GM19468 (cell line): ENCODE data around the gene CUTA.
A peak's percentile ranks its signal among the peaks of the same experiment; 100 is the strongest.

ENCODE experiments used
- ATAC-seq: cut with Tn5 transposase; IDR thresholded peaks from one replicate; pipeline ENCODE4 v1.9.1; 2021; ENCODE audit warnings: mild to moderate bottlenecking, moderate library complexity, moderate number of reproducible peaks; ENCODE audit not compliant: unreplicated experiment; ENCODE audit errors: extremely low read depth

CUTA gene, protein sequence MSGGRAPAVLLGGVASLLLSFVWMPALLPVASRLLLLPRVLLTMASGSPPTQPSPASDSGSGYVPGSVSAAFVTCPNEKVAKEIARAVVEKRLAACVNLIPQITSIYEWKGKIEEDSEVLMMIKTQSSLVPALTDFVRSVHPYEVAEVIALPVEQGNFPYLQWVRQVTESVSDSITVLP

DNA sequence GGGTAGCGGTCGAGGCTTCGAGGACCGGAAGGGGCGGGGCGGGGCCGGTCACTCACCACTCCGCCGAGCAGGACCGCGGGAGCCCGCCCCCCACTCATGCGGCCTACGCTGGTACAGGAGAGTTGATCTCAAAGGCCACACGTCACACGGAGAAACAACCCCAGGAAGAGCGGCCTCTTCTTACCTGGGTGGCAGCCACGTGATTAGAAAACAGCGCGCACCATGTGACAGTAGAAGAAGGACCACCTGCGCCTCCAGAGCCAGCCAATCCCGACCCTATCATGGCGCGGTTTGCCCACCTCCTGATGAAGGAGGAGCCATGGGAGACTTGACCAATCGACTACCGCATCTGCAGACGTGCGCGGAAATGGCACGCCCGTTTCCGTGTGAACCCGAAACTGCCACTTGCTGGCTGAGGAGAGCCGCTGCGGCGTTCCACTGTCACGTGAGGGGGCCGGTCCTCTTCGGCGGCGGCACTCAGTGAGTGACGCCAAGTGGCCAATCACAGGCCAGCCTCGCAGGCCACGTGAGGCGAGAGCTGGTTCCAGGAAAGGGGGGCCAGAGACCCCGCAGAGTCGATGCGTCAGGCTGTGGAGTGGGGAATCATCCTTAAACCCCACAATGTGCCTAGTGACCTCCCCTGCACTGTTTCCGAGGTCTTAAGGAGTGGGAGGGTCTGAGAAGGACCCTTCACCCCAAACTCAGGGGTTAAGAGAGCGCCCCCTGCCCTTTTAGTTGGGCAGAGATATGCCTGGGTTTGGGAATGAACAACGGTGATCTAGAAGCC is at the start of gene CUTA:
CUTA (minus strand) TSS at position 205 of the 787 bp plus-strand sequence; CDS start at position 98, 107 bp downstream.
- ATAC-seq: peak; percentile 71

DNA sequence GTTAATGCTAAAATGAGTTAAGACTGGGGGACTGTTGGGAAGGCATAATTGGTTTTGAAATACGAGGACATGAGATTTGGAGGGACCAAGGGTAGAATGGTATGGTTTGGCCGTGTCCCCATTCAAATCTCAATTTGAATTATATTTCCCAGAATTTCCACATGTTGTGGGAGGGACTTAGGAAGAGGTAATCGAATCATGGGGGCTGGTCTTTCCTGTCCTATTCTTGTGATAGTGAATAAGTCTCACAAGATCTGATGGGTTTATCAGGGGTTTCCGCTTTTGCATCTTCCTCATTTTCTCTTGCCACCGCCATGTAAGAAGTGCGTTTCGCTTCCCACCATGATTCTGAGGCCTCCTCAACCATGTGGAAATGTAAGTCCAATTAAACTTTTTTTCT is 49.2 kb upstream of the CUTA start:
- ATAC-seq: no peak

DNA sequence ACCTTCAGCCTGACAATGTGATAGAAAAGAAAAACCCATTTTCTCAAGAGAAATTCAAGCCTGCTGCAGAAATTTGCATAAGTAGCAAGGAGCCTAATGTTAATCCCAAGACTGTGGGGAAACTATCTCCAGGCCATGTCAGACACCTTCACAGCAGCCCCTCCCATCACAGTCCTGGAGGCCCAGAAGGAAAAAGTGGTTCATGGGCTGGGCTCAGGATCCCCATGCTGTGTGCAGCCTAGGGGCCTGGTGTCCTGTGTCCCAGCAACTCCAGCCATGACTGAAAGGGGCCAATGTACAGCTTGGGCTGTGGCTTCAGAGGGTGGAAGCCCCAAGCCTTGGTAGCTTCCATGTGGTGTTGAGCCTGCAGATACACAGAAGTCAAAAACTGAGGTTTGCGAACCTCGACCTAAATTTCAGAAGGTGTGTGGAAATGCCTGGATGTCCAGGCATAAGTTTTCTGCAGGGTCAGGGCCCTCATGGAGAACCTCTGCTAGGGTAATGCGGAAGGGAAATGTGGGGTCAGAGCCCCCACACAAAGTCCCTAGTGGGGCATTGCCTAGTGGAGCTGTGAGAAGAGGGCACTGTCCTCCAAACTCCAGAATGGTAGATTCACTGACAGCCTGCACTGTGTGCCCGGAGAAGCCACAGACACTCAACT is 48.3 kb upstream of the CUTA start:
- ATAC-seq: no peak

DNA sequence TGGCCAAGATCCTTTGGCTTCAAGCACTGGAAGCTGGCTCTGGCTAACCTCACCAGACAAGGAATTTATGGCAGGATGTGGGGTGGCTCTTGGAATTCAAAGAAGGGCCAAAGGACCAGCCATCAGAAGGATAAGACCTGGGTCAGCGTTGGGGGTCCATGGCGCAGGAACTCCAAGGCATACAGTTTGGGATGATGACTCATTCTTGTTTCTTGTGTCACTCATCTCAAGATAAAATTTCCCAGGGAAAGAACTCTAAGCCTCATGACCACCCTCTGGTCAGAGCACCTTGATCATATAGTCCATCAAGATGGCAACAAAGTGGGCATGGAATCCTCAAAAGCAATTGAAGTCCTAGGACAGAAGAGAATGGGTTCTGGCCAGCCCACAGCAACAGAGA is 41.3 kb upstream of the CUTA start:
- no peak for ATAC-seq

DNA sequence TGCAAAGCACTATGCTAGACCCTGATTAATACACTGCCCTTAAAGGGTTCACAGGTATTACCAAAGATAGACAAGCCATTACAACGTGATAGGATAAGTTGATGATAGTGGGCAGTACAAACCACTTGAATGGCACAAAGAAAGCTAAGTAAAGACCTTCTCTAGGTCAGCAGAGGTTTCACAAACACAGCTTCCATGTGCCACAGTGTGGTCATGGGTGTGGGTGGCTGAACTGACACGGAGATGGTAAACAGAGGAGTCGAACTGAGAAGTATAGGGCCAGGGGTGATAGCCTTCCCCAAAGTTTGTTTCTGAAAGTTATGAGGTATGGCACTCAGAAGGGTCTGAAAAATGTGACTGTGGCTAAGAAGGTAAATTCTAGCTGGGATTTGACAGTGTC is 40.8 kb upstream of the CUTA start:
- ATAC-seq: no peak

DNA sequence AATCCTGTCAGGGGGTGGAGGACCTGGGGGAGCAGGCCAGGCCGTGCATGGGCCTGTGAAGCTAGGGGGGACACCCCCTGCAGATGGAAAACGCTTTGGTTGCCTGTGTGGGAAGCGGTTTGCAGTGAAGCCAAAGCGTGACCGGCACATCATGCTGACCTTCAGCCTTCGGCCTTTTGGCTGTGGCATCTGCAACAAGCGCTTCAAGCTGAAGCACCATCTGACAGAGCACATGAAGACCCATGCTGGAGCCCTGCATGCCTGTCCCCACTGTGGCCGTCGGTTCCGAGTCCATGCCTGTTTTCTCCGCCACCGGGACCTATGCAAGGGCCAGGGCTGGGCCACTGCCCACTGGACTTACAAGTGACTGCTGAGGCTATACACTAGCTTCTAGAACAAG is 38.2 kb upstream of the CUTA start:
- ATAC-seq: no peak

DNA sequence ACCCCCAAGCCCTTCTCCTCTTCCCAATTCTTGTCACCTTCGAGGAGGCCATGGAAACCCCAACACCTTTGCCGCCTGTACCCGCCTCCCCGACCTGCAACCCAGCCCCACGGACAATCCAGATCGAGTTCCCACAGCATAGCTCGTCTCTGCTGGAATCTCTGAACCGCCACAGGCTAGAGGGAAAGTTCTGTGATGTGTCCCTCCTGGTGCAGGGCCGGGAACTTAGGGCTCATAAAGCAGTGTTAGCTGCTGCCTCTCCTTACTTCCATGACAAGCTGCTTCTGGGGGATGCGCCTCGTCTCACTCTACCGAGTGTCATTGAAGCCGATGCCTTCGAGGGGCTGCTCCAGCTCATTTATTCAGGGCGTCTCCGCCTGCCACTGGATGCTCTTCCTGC is 37.1 kb upstream of the CUTA start:
- no peak for ATAC-seq

DNA sequence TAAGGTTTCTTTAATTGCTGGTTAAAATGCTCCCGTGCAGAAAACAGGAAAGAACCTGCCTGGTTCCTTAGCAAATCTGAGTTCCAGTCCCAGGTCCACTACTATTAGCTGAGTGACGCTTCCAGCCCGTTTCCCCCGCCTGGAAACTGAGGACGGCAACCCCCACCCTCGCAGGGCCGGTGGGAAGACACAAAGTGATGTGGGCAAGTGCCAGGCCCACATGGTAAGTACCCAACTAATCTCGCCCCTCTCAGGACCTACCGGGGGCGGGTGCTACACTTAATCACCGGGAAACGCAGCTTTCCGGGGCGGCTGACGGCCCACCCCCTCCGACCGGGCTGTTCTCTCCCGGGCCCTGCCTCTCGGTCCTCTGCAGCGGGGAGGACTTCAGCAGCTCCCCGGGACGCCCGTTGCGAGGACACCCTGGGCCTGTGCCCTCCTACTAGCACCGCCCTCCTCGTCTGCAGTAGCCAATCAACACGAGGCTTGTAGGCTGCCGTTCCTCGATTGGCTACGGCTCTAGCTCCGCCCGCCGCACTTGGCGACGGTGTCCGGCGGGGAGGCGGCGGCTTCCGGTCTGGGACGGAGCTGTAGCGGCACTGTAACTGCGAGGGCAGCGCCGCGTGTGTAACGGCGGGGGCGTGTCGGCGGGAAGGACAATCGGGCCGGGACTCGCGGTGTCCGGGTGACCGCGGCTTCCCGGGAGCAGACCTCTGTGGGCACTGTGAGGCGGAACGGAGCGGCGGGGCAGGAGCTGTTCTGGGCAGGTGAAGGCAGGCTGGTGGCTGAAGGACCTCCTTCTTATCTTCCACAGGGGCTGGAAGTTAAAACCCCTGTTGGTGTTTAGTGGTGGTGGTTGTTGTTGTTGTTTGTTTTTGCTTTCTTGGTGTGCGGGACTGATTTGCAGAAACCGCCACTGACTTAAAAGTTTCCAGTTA is 36.4 kb upstream of the CUTA start, which contains the start of gene ZBTB9:
ZBTB9 (plus strand) TSS at position 568 of the 938 bp plus-strand sequence. CDS start 525 bp downstream, outside the sequence.
- peak; percentile 91 for ATAC-seq

DNA sequence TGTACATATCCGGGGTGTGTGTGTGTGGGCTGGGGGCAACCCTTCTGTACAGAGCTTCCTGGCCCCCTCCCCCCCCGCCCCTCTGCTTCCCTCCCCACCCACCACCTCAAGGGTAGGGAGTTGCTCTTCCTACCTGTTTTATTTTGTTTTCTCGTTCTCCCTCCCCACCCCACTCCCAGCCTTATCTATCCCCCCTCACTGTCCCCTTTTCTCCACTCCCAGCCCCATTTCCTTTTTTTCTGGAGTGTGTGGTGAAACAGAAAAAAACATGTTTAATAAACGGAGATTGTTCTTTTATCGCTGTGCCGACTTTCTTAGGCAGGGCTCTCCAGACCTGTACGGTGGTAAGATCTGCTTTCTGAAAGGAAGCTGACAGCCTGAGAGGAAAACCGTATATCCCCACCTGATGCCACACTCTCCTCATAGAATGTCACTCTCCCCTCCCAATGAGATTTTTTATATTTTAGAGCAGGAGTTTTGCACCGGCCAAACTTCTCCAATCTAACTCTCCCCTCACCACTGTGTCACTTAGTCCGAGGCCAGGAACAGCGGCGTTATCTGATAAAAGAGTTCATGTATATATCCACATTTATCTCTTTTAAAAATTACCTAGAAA is 35.6 kb upstream of the CUTA start:
- no peak for ATAC-seq

DNA sequence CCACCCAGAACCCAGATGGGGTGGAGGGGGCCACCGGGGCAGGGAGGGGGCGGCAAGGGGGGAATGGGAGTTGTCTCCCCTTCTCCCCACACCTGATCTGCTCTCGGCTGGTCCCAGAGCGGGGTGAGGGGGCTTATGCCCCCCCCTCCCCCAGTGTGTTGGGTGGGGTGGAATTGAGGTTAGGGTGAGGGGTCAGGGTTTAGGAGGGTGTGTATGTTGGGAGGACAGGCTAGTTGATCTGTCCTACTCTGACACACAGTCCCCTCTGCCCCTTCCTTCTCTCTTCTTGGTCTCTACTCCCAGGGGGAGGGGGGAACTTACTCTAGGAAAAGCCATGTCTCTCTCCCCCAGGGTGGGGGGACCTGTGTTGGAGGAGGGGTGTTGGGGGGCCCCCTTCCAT is 34.6 kb upstream of the CUTA start:
- no peak for ATAC-seq

DNA sequence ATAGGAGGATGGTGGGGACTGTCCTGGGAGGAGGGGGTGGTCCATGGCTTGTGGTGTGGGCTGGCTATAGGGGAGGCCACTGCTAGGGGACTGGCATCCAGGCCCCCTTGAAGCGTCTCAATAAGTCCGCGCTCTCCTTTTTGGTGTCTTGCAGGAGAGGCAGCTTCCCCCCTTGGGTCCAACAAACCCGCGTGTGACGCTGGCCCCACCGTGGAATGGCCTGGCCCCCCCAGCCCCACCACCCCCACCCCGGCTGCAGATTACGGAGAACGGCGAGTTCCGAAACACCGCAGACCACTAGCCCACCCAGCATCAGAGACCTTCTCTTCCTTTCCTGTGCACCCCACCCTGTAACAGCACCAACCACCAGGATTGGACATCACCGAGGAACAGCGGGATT is 33.7 kb upstream of the CUTA start:
- ATAC-seq: no peak

DNA sequence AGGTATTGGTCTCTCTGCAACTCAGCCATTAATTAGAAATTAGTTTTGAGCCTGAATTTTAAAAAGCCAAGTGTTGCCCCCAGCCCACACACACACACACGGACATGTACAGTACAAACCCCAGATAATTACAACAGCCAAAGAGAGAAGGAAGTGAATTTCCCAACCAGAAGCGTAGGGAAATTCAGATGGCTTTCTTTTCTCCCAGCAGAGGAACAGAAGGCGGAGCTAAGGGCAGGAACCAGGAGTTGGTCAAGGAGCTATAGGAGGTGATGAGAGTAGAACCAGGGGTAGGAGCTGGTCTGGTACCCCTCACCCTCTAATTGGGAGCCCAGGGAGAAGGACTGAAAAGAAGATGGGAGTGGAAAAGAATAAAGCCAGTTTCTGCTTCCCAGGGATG is 32.5 kb upstream of the CUTA start:
- ATAC-seq: no peak

DNA sequence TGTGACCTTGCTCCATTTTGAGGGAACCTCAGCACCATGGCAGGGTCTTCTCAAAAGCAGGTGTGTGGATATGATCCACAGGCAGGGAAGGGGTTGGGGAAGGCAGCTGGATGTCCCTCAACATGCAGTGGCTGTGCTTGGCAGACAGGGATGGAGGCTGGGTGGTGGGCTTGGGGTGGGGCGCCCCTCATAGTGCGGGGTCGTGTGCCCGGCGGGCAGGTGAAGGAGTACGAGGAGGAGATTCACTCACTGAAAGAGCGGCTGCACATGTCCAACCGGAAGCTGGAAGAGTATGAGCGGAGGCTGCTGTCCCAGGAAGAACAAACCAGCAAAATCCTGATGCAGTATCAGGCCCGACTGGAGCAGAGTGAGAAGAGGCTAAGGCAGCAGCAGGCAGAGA is 28.4 kb upstream of the CUTA start:
- ATAC-seq: no peak

DNA sequence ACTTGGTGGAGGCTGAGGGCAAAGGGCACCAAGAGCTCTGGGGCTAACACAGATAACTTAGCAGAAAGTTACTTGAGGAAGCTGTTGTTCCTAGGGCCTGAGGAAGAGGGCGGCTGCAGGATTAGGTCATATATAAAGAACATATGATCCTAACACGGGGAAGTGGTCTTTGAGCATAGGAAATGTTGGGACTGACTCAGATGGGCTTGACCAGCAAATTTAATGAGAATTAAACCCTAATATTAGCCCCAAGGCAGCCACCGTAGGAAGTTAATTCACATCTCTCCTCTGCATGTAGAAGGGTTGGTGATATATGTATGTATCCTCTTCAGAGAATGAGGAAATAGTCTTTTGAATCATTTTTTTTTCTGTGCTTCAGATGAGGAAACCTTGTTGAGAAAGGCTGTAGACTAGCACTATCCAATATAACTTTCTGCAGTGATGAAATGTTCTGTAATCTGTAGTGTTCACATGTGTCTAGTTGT is 27.3 kb upstream of the CUTA start:
- ATAC-seq: no peak

DNA sequence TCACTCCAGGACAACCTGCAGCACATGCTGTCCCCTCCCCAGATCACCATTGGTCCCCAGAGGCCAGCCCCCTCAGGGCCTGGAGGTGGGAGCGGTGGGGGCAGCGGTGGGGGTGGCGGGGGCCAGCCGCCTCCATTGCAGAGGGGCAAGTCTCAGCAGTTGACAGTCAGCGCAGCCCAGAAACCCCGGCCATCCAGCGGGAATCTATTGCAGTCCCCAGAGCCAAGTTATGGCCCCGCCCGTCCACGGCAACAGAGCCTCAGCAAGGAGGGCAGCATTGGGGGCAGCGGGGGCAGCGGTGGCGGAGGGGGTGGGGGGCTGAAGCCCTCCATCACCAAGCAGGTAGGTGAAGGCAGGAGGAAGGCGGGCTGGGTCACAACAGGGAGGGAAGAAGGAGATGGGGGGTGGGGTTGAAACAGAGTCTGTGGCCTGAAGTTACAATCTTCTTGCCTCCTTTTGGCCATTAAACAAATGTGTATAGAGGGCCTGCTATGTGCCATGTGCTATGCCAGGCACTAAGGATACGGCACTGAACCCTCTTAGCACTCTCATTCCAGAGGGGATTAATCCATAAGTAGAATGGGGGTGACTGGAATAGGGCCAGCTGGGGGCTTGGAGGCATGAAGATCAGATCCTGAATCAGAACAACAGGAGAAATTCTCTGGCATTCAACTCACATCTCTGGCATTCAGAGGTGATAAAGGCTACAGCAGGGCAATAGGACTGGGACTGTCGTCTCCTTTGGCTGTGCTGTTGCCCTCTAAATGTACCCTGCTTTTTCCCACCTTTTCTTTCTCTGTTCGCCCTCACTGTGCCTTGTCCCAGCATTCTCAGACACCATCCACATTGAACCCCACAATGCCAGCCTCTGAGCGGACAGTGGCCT is 26.0 kb upstream of the CUTA start:
- ATAC-seq: no peak

DNA sequence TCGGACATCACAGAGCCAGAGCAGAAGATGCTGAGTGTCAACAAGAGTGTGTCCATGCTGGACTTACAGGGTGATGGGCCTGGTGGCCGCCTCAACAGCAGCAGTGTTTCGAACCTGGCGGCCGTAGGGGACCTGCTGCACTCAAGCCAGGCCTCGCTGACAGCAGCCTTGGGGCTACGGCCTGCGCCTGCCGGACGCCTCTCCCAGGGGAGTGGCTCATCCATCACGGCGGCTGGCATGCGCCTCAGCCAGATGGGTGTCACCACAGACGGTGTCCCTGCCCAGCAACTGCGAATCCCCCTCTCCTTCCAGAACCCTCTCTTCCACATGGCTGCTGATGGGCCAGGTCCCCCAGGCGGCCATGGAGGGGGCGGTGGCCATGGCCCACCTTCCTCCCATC is 25.1 kb upstream of the CUTA start:
- no peak for ATAC-seq

DNA sequence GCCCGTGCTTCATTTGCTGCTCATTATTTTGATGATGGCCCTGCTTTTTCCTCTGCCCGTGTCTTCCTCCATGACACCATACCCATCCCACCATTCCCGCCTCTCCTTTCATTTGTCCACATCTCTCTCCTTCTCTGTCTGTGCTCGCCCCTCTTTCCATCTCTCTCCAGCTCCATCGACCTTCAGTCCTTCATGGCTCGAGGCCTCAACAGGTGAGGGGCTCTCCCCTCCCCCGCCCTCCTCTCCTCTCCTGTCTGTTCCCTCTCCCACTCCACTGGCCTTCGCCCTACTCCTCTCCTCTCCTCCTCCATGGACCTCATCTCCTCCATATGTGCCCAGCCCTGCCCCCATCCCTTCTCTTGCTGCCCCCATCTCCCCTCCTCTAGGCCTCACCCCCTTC is 24.4 kb upstream of the CUTA start:
- ATAC-seq: no peak

DNA sequence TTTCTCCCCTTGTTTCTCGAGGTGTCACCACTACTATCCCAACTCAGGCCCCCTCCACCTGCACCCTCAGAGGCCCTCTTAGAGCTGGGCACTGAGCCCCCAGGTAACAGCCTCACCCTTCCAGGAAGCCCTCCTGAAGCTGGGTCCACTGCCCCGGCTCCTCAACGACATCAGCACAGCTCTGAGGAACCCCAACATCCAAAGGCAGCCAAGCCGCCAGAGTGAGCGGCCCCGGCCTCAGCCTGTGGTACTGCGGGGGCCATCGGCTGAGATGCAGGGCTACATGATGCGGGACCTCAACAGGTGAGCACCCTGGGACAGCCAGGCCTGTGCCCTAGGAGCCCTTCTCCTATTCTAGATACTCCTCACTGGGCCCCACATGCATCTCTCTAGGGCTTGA is 23.6 kb upstream of the CUTA start:
- ATAC-seq: no peak
